B cell (primary cell): ENCODE results near the gene PYHIN1. TPM values are rescaled to one million over a fixed set of nuclear protein-coding genes. Genes with fewer than 3 reads are reported as not detected.

ENCODE experiments used
- ATAC-seq: fragments of 200-7000 bp; cut with Tn5 transposase; one replicate; pipeline ENCODE4 v1.10.0; 2021; ENCODE audit warnings: low read depth, mild to moderate bottlenecking, moderate number of reproducible peaks, moderate library complexity
- CTCF ChIA-PET: fragments of 350-600 bp; sonication (Branson Sonifier 250); formaldehyde crosslinking; loops from one replicate; lab custom pipeline; 2021; ENCODE audit warnings: antibody characterized with exemption, inconsistent platforms; lab: Charles Lee
- POLR2A ChIA-PET: fragments of 350-600 bp; sonication (Branson Sonifier 250); formaldehyde crosslinking; loops from one replicate; lab custom pipeline; 2021; ENCODE audit warnings: antibody characterized with exemption; lab: Charles Lee
- DNase-seq: peaks from one replicate; pipeline ENCODE4 v3.0.0; 2013
- H2AFZ ChIP-seq: 2 replicates; pipeline ENCODE4 v1.6.1; 2012; ENCODE audit warnings: mild to moderate bottlenecking, low read depth, low read length; ENCODE audit not compliant: insufficient read depth, poor library complexity, severe bottlenecking
- H3K27ac ChIP-seq, 2 donors: 1 replicate in 1 of 2; 2 replicates in 1 of 2; pipeline ENCODE4 v1.5.1; 2012 to 2013; ENCODE audit warnings: low read length in 2 of 2, mild to moderate bottlenecking in 2 of 2, moderate library complexity in 1 of 2
- H3K27me3 ChIP-seq, 4 experiments: fragments of 200-600 bp in 1 of 4; sonication (generic) in 1 of 4; replicated peaks in 1 of 4; 1 replicate in 2 of 4; 2 replicates in 2 of 4; pipeline versions ENCODE4 v1.6.1 to v1.7.0; 2013 to 2016; ENCODE audit warnings: low read length in 3 of 4, mild to moderate bottlenecking in 2 of 4, mixed read lengths in 1 of 4, moderate library complexity in 1 of 4; ENCODE audit not compliant: insufficient read depth in 4 of 4, control insufficient read depth in 3 of 4; ENCODE audit errors: control extremely low read depth in 1 of 4
- H3K36me3 ChIP-seq, 2 experiments: replicated peaks in 1 of 2; 1 replicate in 1 of 2; 2 replicates in 1 of 2; pipeline versions ENCODE4 v1.6.1 to v1.7.1; 2013; ENCODE audit warnings: low read length in 1 of 2; ENCODE audit not compliant: insufficient read depth in 2 of 2, control insufficient read depth in 1 of 2; ENCODE audit errors: control extremely low read depth in 1 of 2, extremely low read depth in 1 of 2
- H3K4me1 ChIP-seq, 2 donors: fragments of 200-600 bp in 1 of 2; sonication (generic) in 1 of 2; 1 replicate in 1 of 2; 2 replicates in 1 of 2; pipeline versions ENCODE4 v1.5.1 to v1.6.1; 2013 to 2017; ENCODE audit warnings: low read length in 2 of 2; ENCODE audit not compliant: control insufficient read depth in 2 of 2, insufficient read depth in 2 of 2
- H3K4me2 ChIP-seq: replicated peaks from 2 replicates; pipeline ENCODE3; 2012; ENCODE audit warnings: mild to moderate bottlenecking, low read depth, low read length; ENCODE audit not compliant: poor library complexity, severe bottlenecking
- H3K4me3 ChIP-seq, 5 experiments: fragments of 200-600 bp in 1 of 5; sonication (generic) in 1 of 5; 1 replicate in 3 of 5; 2 replicates in 2 of 5; pipeline versions ENCODE4 v1.5.1 to v1.7.0; 2011 to 2016; ENCODE audit warnings: low read length in 4 of 5, mild to moderate bottlenecking in 4 of 5, low read depth in 2 of 5, control low read depth in 1 of 5, moderate library complexity in 1 of 5; ENCODE audit not compliant: insufficient read depth in 1 of 5; ENCODE audit errors: control extremely low read depth in 1 of 5, extremely low read depth in 1 of 5
- H3K79me2 ChIP-seq: fragments of 200-600 bp; sonication (generic); one replicate; pipeline ENCODE4 v1.6.0; 2016; ENCODE audit warnings: low read length; ENCODE audit not compliant: control insufficient read depth, insufficient read depth
- H3K9ac ChIP-seq: fragments of 200-600 bp; sonication (generic); 2 replicates; pipeline ENCODE4 v1.6.1; 2017; ENCODE audit warnings: mild to moderate bottlenecking, low read length, moderate library complexity
- H3K9me3 ChIP-seq, 3 donors: one replicate each; pipeline versions ENCODE4 v1.6.1 to v1.7.1; 2013; ENCODE audit warnings: low read length in 2 of 3; ENCODE audit not compliant: control insufficient read depth in 2 of 3, insufficient read depth in 1 of 3; ENCODE audit errors: control extremely low read depth in 1 of 3
- H4K20me1 ChIP-seq: 2 replicates; pipeline ENCODE4 v1.6.0; 2012; ENCODE audit warnings: mild to moderate bottlenecking, low read length; ENCODE audit not compliant: insufficient read depth, control insufficient read depth, poor library complexity, severe bottlenecking
- H3K27ac Mint-ChIP-seq: one replicate; pipeline ENCODE4 v1.8.0; 2021; ENCODE audit warnings: mixed read lengths
- H3K27me3 Mint-ChIP-seq: one replicate; pipeline ENCODE4 v1.8.0; 2021; ENCODE audit warnings: mixed read lengths
- H3K4me1 Mint-ChIP-seq: one replicate; pipeline ENCODE4 v1.8.0; 2021; ENCODE audit warnings: mixed read lengths
- H3K4me3 Mint-ChIP-seq: one replicate; pipeline ENCODE4 v1.8.0; 2021; ENCODE audit warnings: mixed read lengths
- H3K9me3 Mint-ChIP-seq: one replicate; pipeline ENCODE4 v1.8.0; 2022; ENCODE audit warnings: mixed read lengths; ENCODE audit not compliant: insufficient read depth
- EZH2 ChIP-seq: IDR thresholded peaks from 2 replicates; pipeline ENCODE4 v1.6.1; 2012; ENCODE audit warnings: borderline replicate concordance, low read depth, mild to moderate bottlenecking, moderate library complexity, low read length; ENCODE audit not compliant: insufficient read depth, poor library complexity, severe bottlenecking
- WGBS: methylation state at CpG from one replicate; pipeline ENCODE4 v1.1.5; 2013; ENCODE audit warnings: missing lambda C conversion rate; ENCODE audit not compliant: insufficient coverage; 5-methylcytosine and 5-hydroxymethylcytosine counted together
- intact Hi-C: fragments of 100-400 bp; cut with micrococcal nuclease; formaldehyde crosslinking; loops from one replicate; pipeline ENCODE4 v1.10.0; 2022
- polyA plus RNA-seq: library from polyadenylated mRNA; depleted of rRNA; stranded (reverse); fragments of >200 nt; gene quantifications from 2 replicates; pipeline ENCODE4 v1.2.3, GENCODE V29; 2012
- total RNA-seq, 2 donors: library from RNA; stranded (reverse); fragments of 120-200 nt in 1 of 2; gene quantifications; 1 replicate in 1 of 2; 2 replicates in 1 of 2; pipeline versions ENCODE4 v1.2.3 to v1.2.4, GENCODE V29; 2013 to 2022
- TF ChIP-seq, protein P1 (sequence below): fragments of 200-600 bp; IDR thresholded peaks from one replicate; pipeline ENCODE4 v1.8.0; 2022; ENCODE audit warnings: antibody characterized with exemption, mild to moderate bottlenecking

Gene PYHIN1
- total and polyA plus RNA-seq, 2 donors (not counting 1 experiment from before 2014, with no cell fraction given): 8.6 to 13.9 TPM

DNA sequence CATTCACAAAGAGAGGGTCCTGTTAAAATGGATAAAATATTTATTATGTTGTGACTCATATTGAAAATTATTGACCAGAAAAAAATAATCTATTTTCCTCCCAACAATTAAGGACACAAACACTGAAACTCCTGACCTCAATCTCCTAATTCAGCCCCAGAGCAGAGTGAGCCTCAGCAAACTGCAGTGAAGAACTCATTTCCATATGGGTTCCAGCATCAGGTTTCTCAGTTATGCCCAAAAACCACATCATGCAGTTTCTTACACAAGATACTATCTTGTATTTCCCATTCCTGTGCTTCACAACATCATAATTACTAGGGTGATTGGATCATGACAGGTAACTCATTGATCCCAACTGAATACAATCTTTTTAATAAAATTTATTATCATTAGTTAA is 15.4 kb downstream of the PYHIN1 start:
- Histone ChIP-seq H3K9me3 (peaks cover 0 to under 1% (median 0%) of the 10 kb centered on the region in 3 donors), H4K20me1 (no peaks in the 10 kb centered on the region), H3K9ac (no peak overlapping the region), H3K4me1 (peaks cover 5 to 17% of the 10 kb centered on the region in 2 donors), H3K36me3 (peaks cover 0 to 3% of the 10 kb centered on the region in 2 experiments), H3K27me3 (no peaks in the 10 kb centered on the region), H3K79me2 (no peaks in the 10 kb centered on the region), H3K4me3 (no peak overlapping the region), H3K4me2 (no peak overlapping the region), H2AFZ (no peak overlapping the region), H3K27ac (no peak overlapping the region)
- no peaks in the 10 kb centered on the region for H3K9me3 Mint-ChIP-seq
- H3K4me1 Mint-ChIP-seq: peaks cover 12% of the 10 kb centered on the region
- ATAC-seq: no peak
- TF ChIP-seq, protein P1, sequence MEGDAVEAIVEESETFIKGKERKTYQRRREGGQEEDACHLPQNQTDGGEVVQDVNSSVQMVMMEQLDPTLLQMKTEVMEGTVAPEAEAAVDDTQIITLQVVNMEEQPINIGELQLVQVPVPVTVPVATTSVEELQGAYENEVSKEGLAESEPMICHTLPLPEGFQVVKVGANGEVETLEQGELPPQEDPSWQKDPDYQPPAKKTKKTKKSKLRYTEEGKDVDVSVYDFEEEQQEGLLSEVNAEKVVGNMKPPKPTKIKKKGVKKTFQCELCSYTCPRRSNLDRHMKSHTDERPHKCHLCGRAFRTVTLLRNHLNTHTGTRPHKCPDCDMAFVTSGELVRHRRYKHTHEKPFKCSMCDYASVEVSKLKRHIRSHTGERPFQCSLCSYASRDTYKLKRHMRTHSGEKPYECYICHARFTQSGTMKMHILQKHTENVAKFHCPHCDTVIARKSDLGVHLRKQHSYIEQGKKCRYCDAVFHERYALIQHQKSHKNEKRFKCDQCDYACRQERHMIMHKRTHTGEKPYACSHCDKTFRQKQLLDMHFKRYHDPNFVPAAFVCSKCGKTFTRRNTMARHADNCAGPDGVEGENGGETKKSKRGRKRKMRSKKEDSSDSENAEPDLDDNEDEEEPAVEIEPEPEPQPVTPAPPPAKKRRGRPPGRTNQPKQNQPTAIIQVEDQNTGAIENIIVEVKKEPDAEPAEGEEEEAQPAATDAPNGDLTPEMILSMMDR: no peak
- TF ChIP-seq EZH2: no peak
- peaks cover under 1% of the 10 kb centered on the region for H3K27me3 Mint-ChIP-seq
- intact Hi-C loops: no loop called here
- no peak overlapping the region for H3K4me3 Mint-ChIP-seq
- POLR2A ChIA-PET: no interaction called here
- CTCF ChIA-PET: no interaction called here
- DNase-seq: no peak
- H3K27ac Mint-ChIP-seq: no peak overlapping the region

DNA sequence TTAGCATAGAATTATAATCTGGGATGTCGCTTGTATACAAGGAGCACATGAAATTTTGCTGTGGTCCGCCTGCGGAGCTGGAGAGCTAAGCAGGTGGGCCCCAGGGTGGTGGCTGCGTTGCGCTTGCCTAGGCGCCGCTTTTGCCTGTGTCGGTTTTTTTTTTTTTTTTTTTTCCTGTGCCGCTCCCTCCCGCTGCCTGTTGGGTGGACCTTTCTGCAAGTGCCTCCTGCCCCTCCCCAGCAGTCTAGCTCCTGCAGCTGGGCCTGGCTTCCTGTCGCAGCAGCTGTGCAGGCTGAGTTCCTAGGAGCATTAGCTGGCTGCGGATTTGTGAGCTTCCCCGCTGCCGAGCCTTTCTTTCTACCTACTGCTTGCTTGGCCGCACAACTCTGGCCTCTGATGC is 20.6 kb downstream of the PYHIN1 start:
- H3K9me3 Mint-ChIP-seq: no peaks in the 10 kb centered on the region
- H2AFZ ChIP-seq: no peak overlapping the region
- H3K4me3 ChIP-seq: peak overlapping the region in 4 of 5 experiments; percentile 0 to 37 (median 18)
- no peaks in the 10 kb centered on the region for H4K20me1 ChIP-seq
- TF ChIP-seq, protein P1: no peak
- no peak for TF ChIP-seq EZH2
- H3K4me3 Mint-ChIP-seq: peak overlapping the region; percentile 87
- H3K9me3 ChIP-seq: peaks cover 0 to 14% (median 0%) of the 10 kb centered on the region in 3 donors
- WGBS: 53% methylated on average over 7 of the region's 15 CpGs
- H3K4me1 ChIP-seq: peaks cover 15 to 29% of the 10 kb centered on the region in 2 donors
- H3K27me3 Mint-ChIP-seq: no peaks in the 10 kb centered on the region
- H3K4me2 ChIP-seq: peak overlapping the region; percentile 55
- DNase-seq (peak; percentile 72), ATAC-seq (peak; percentile 70)
- peak overlapping the region; percentile 95 for H3K27ac Mint-ChIP-seq
- peak overlapping the region; percentile 20 for H3K9ac ChIP-seq
- no peaks in the 10 kb centered on the region for H3K36me3 ChIP-seq
- intact Hi-C loops: no loop called here
- ChIA-PET POLR2A (interaction anchor here (1.1 to 1.2 kb wide), 2 partner anchors 9 to 116 kb away, joined by 3 to 18 read pairs; no protein-coding TSS in a partner anchor), CTCF (interaction anchor here (0.7 to 1.3 kb wide), 3 partner anchors 9 to 827 kb away, joined by 3 to 4 read pairs (median 3); no protein-coding TSS in a partner anchor)
- peaks cover 22% of the 10 kb centered on the region for H3K4me1 Mint-ChIP-seq
- no peaks in the 10 kb centered on the region for H3K27me3 ChIP-seq
- no peaks in the 10 kb centered on the region for H3K79me2 ChIP-seq
- H3K27ac ChIP-seq: peak overlapping the region; percentile 54 to 58
